Endodermal cell (in vitro differentiated cells): Measurements from ENCODE around the gene HOXB3. TPM values are rescaled to one million over a fixed set of nuclear protein-coding genes. Genes with fewer than 3 reads are reported as not detected.

Experiments used
- DNase-seq: peaks from one replicate; pipeline ENCODE4 v3.0.0-alpha.2; 2017
- H3K27ac ChIP-seq: 2 replicates; pipeline ENCODE4 v1.5.1; 2013; ENCODE audit warnings: mild to moderate bottlenecking, low read depth, low read length, moderate library complexity
- H3K27me3 ChIP-seq: 2 replicates; pipeline ENCODE4 v1.6.1; 2013; ENCODE audit warnings: mild to moderate bottlenecking, low read length, moderate library complexity; ENCODE audit not compliant: insufficient read depth, control insufficient read depth, poor library complexity, severe bottlenecking
- H3K36me3 ChIP-seq: 2 replicates; pipeline ENCODE4 v1.7.0; 2013; ENCODE audit warnings: mild to moderate bottlenecking, low read length, moderate library complexity; ENCODE audit not compliant: control insufficient read depth, insufficient read depth
- H3K4me1 ChIP-seq: one replicate; pipeline ENCODE4 v1.7.0; 2013; ENCODE audit warnings: low read length; ENCODE audit not compliant: control insufficient read depth, insufficient read depth
- H3K4me3 ChIP-seq: 2 replicates; pipeline ENCODE4 v1.5.1; 2013; ENCODE audit warnings: mild to moderate bottlenecking, low read length, moderate library complexity
- H3K9ac ChIP-seq: 2 replicates; pipeline ENCODE4 v1.6.1; 2013; ENCODE audit warnings: mild to moderate bottlenecking, low read length, moderate library complexity; ENCODE audit not compliant: poor library complexity, severe bottlenecking; ENCODE audit errors: extremely low read depth
- H3K9me3 ChIP-seq: 2 replicates; pipeline ENCODE4 v1.6.1; 2013; ENCODE audit warnings: mild to moderate bottlenecking, low read length, moderate library complexity; ENCODE audit not compliant: control insufficient read depth
- H3K27ac Mint-ChIP-seq: 2 replicates; pipeline ENCODE4 v1.8.0; 2020; ENCODE audit warnings: mixed read lengths
- H3K27me3 Mint-ChIP-seq: 2 replicates; pipeline ENCODE4 v1.8.0; 2021; ENCODE audit warnings: mild to moderate bottlenecking, mixed read lengths; ENCODE audit not compliant: insufficient read depth
- H3K36me3 Mint-ChIP-seq: 2 replicates; pipeline ENCODE4 v1.8.0; 2020; ENCODE audit warnings: low read depth, mixed read lengths
- H3K4me1 Mint-ChIP-seq: 2 replicates; pipeline ENCODE4 v1.8.0; 2020; ENCODE audit warnings: mixed read lengths
- H3K4me3 Mint-ChIP-seq: 2 replicates; pipeline ENCODE4 v1.8.0; 2020; ENCODE audit warnings: mild to moderate bottlenecking, moderate library complexity, mixed read lengths
- H3K9me3 Mint-ChIP-seq: 2 replicates; pipeline ENCODE4 v1.8.0; 2020; ENCODE audit warnings: mild to moderate bottlenecking, mixed read lengths
- CTCF ChIP-seq: fragments of 200-600 bp; sonication (generic); conservative IDR thresholded peaks from 2 replicates; pipeline ENCODE4 v1.5.0; 2021; ENCODE audit warnings: antibody characterized with exemption, mild to moderate bottlenecking
- WGBS, 2 experiments: methylation state at CpG; one replicate each; pipeline versions ENCODE4 v1.1.5 to v1.1.7; 2013; ENCODE audit warnings: missing lambda C conversion rate in 2 of 2, mixed read lengths in 1 of 2; ENCODE audit not compliant: insufficient coverage in 1 of 2, insufficient read length in 1 of 2; 5-methylcytosine and 5-hydroxymethylcytosine counted together
- total RNA-seq, 2 donors: library from RNA; stranded (reverse); fragmentation: NEBNext Ultra II Directional in 1 of 2; extraction: Animal tissue kit (Norgen Biotek cat#: 25700) in 1 of 2; gene quantifications; 2 replicates in 1 of 2; 3 replicates in 1 of 2; pipeline ENCODE4 v1.2.1, GENCODE V29; 2021

HOXB3 gene
- total RNA-seq, 2 donors from 2014 or later = not detected

- Mint-ChIP-seq H3K36me3 (no peaks in the 10 kb centered on the region), H3K9me3 (no peaks in the 10 kb centered on the region), H3K27ac (no peak overlapping the region), H3K4me1 (peaks cover 25% of the 10 kb centered on the region), H3K4me3 (peak overlapping the region; percentile 57), H3K27me3 (peaks cover 93% of the 10 kb centered on the region)
- Histone ChIP-seq H3K9me3 (no peaks in the 10 kb centered on the region), H3K27me3 (peaks cover 80% of the 10 kb centered on the region), H3K4me1 (no peaks in the 10 kb centered on the region), H3K36me3 (no peaks in the 10 kb centered on the region), H3K27ac (peak overlapping the region; percentile 76), H3K4me3 (peak overlapping the region; percentile 47), H3K9ac (no peak overlapping the region)
- no peak for TF ChIP-seq CTCF
- WGBS, 2 experiments = 39 to 49% methylated on average over 22 to 35 of the region's 36 CpGs
- DNase-seq = peak; percentile 79
Measured at GRCh38 chr17:48541577-48542113, 48.4 kb downstream of the HOXB3 start.

GRCh38 chr17:48541036-48541576 lies 48.9 kb downstream of the HOXB3 start:
- Histone ChIP-seq H3K4me1 (no peaks in the 10 kb centered on the region), H3K9me3 (no peaks in the 10 kb centered on the region), H3K36me3 (no peaks in the 10 kb centered on the region), H3K27me3 (peaks cover 75% of the 10 kb centered on the region), H3K9ac (no peak overlapping the region), H3K27ac (peak overlapping the region; percentile 76), H3K4me3 (no peak overlapping the region)
- Mint-ChIP-seq H3K4me3 (peak overlapping the region; percentile 57), H3K36me3 (no peaks in the 10 kb centered on the region), H3K27me3 (peaks cover 93% of the 10 kb centered on the region), H3K27ac (no peak overlapping the region), H3K9me3 (no peaks in the 10 kb centered on the region), H3K4me1 (peaks cover 20% of the 10 kb centered on the region)
- WGBS, 2 experiments = 67 to 82% methylated on average over 5 to 11 of the region's 12 CpGs
- TF ChIP-seq CTCF = no peak
- peak; percentile 66 for DNase-seq

- Histone ChIP-seq H3K4me3 (no peak overlapping the region), H3K4me1 (no peaks in the 10 kb centered on the region), H3K27ac (no peak overlapping the region), H3K9ac (no peak overlapping the region), H3K9me3 (no peaks in the 10 kb centered on the region), H3K27me3 (peaks cover 66% of the 10 kb centered on the region), H3K36me3 (no peaks in the 10 kb centered on the region)
- Mint-ChIP-seq H3K4me3 (no peak overlapping the region), H3K9me3 (no peaks in the 10 kb centered on the region), H3K36me3 (no peaks in the 10 kb centered on the region), H3K4me1 (peaks cover 18% of the 10 kb centered on the region), H3K27ac (no peak overlapping the region), H3K27me3 (peaks cover 90% of the 10 kb centered on the region)
- 81% methylated on average over 1 of the region's 1 CpG; no CpG with 5 or more reads in 1 of the 2 experiments for WGBS, 2 experiments
- no peak for TF ChIP-seq CTCF
- DNase-seq = no peak
Measured at GRCh38 chr17:48540213-48540612, 49.8 kb downstream of the HOXB3 start.
